HCT116 (cell line): Measurements from ENCODE around the gene LPIN1. TPM values are rescaled to one million over a fixed set of nuclear protein-coding genes. Genes with fewer than 3 reads are reported as not detected.
A peak's percentile ranks its signal among the peaks of the same experiment; 100 is the strongest.

Experiments
- ATAC-seq: fragments of 200-7000 bp; cut with Tn5 transposase; 2 replicates; pipeline ENCODE4 v1.9.1; 2020; ENCODE audit warnings: mild to moderate bottlenecking, moderate library complexity
- BruUV-seq: library from RNA; stranded (reverse); fragments of 400-500 nt; replicated peaks from 2 replicates; lab custom pipeline; 2021; lab: Mats Ljungman, UMichigan
- CTCF ChIA-PET: fragments of 300-600 bp; sonication (Branson Sonifier 250); formaldehyde crosslinking; loops from one replicate; lab custom pipeline; 2021; ENCODE audit warnings: antibody characterized with exemption; lab: Charles Lee
- POLR2A ChIA-PET: fragments of 300-600, 350-600 bp; sonication (Branson Sonifier 250); formaldehyde crosslinking; loops from one replicate; lab custom pipeline; 2021; ENCODE audit warnings: antibody characterized with exemption; lab: Charles Lee
- RAD21 ChIA-PET, 2 experiments: fragments of 300-600 bp; sonication (Branson Sonifier 250); formaldehyde crosslinking; loops; one replicate each; lab custom pipeline; 2023; ENCODE audit warnings: low total read pairs in 2 of 2; ENCODE audit not compliant: uncharacterized antibody in 2 of 2, unreplicated experiment in 2 of 2, low non-redundant PET in 1 of 2; lab: Charles Lee
- DNase-seq: peaks from one replicate; pipeline ENCODE4 v3.0.0-alpha.2; 2010; ENCODE audit warnings: low read depth, low spot score
- H2AFZ ChIP-seq: fragments of 200-600 bp; shearing (Covaris generic), sonication (generic); 2 replicates; pipeline ENCODE4 v1.6.1; 2017; ENCODE audit warnings: low read depth, mixed run types, mixed read lengths, antibody characterized with exemption, low read length; ENCODE audit not compliant: poor library complexity, severe bottlenecking
- H3K27ac ChIP-seq: 2 replicates; pipeline ENCODE4 v1.5.1; 2012; ENCODE audit warnings: low read depth, low read length
- H3K27me3 ChIP-seq: fragments of 200-600 bp; sonication (generic); 2 replicates; pipeline ENCODE4 v1.6.1; 2016; ENCODE audit warnings: mixed run types, low read length, mixed read lengths; ENCODE audit not compliant: insufficient read depth
- H3K36me3 ChIP-seq, 2 experiments: fragments of 200-500 bp in 1 of 2; fragments of 200-600 bp in 1 of 2; sonication (Bioruptor generic) in 1 of 2; sonication (generic) in 1 of 2; 2 replicates each; pipeline versions ENCODE4 v1.5.1 to v1.6.1; 2014 to 2016; ENCODE audit warnings: low read length in 2 of 2, inconsistent platforms in 1 of 2, mixed read lengths in 1 of 2, mixed run types in 1 of 2; ENCODE audit not compliant: insufficient read depth in 2 of 2, control insufficient read depth in 1 of 2
- H3K4me1 ChIP-seq, 2 experiments: fragments of 200-600 bp in 1 of 2; sonication (generic) in 1 of 2; 2 replicates each; pipeline versions ENCODE4 v1.5.1 to v1.6.1; 2012 to 2017; ENCODE audit warnings: low read length in 2 of 2, inconsistent platforms in 1 of 2, mild to moderate bottlenecking in 1 of 2, mixed read lengths in 1 of 2, mixed run types in 1 of 2, moderate library complexity in 1 of 2; ENCODE audit not compliant: insufficient read depth in 2 of 2, control insufficient read depth in 1 of 2
- H3K4me2 ChIP-seq: fragments of 200-600 bp; sonication (generic); 2 replicates; pipeline ENCODE4 v1.6.1; 2017; ENCODE audit warnings: mixed run types, low read length, mixed read lengths
- H3K4me3 ChIP-seq, 2 experiments: fragments of 200-600 bp in 1 of 2; sonication (generic) in 1 of 2; replicated peaks in 1 of 2; 2 replicates each; pipeline ENCODE4 v1.5.1; 2011 to 2016; ENCODE audit warnings: low read length in 2 of 2, control low read depth in 1 of 2, low read depth in 1 of 2, mild to moderate bottlenecking in 1 of 2, mixed read lengths in 1 of 2, mixed run types in 1 of 2
- H3K79me2 ChIP-seq: fragments of 200-600 bp; sonication (generic); 2 replicates; pipeline ENCODE4 v1.6.1; 2017; ENCODE audit warnings: mild to moderate bottlenecking, mixed run types, low read length, moderate library complexity, mixed read lengths; ENCODE audit not compliant: insufficient read depth
- H3K9ac ChIP-seq: fragments of 200-600 bp; sonication (generic); 2 replicates; pipeline ENCODE4 v1.6.1; 2016; ENCODE audit warnings: low read length, mixed read lengths
- H3K9me2 ChIP-seq: fragments of 200-600 bp; sonication (generic), shearing (Covaris generic); 2 replicates; pipeline ENCODE4 v1.6.1; 2017; ENCODE audit warnings: mixed run types, mild to moderate bottlenecking, moderate library complexity; ENCODE audit not compliant: insufficient read depth
- H3K9me3 ChIP-seq, 2 experiments: fragments of 200-500 bp in 1 of 2; fragments of 200-600 bp in 1 of 2; sonication (Bioruptor generic) in 1 of 2; sonication (generic) in 1 of 2; 2 replicates each; pipeline ENCODE4 v1.6.1; 2014 to 2017; ENCODE audit warnings: low read length in 2 of 2, mixed read lengths in 2 of 2, inconsistent platforms in 1 of 2, low read depth in 1 of 2, mild to moderate bottlenecking in 1 of 2, mixed run types in 1 of 2, moderate library complexity in 1 of 2; ENCODE audit not compliant: control insufficient read depth in 1 of 2, insufficient read depth in 1 of 2
- H4K20me1 ChIP-seq: fragments of 200-600 bp; sonication (generic), shearing (Covaris generic); 2 replicates; pipeline ENCODE4 v1.6.1; 2017; ENCODE audit warnings: mixed run types, mild to moderate bottlenecking, moderate library complexity; ENCODE audit not compliant: insufficient read depth
- ATF3 ChIP-seq: IDR thresholded peaks from 2 replicates; pipeline ENCODE4 v1.6.1; 2012
- CEBPB ChIP-seq: IDR thresholded peaks from 2 replicates; pipeline ENCODE4 v1.6.1; 2012; ENCODE audit warnings: low read depth
- CTCF ChIP-seq, 3 experiments: fragments of 200-600 bp in 1 of 3; sonication (generic) in 1 of 3; IDR thresholded peaks in 2 of 3; conservative IDR thresholded peaks in 1 of 3; 2 replicates each; pipeline ENCODE4 v1.5.1; 2012 to 2017; ENCODE audit warnings: low read depth in 2 of 3, low read length in 2 of 3, antibody characterized with exemption in 1 of 3, borderline replicate concordance in 1 of 3, control low read depth in 1 of 3, mild to moderate bottlenecking in 1 of 3, mixed read lengths in 1 of 3, mixed run types in 1 of 3, moderate library complexity in 1 of 3; ENCODE audit not compliant: insufficient read depth in 1 of 3
- ELF1 ChIP-seq: IDR thresholded peaks from 2 replicates; pipeline ENCODE4 v1.6.1; 2012; ENCODE audit warnings: low read depth, borderline replicate concordance
- EZH2phosphoT487 ChIP-seq: fragments of 200-600 bp; IDR thresholded peaks from 2 replicates; pipeline ENCODE4 v1.6.1; 2018; ENCODE audit warnings: antibody characterized with exemption, borderline replicate concordance
- FOSL1 ChIP-seq: IDR thresholded peaks from 2 replicates; pipeline ENCODE4 v1.6.1; 2012; ENCODE audit warnings: low read depth
- JUND ChIP-seq: IDR thresholded peaks from 2 replicates; pipeline ENCODE4 v1.6.1; 2012
- POLR2AphosphoS5 ChIP-seq: IDR thresholded peaks from 2 replicates; pipeline ENCODE4 v1.6.1; 2011; ENCODE audit warnings: mild to moderate bottlenecking, low read depth, low read length, moderate library complexity
- SP1 ChIP-seq: IDR thresholded peaks from 2 replicates; pipeline ENCODE4 v1.6.1; 2012; ENCODE audit warnings: low read depth
- intact Hi-C: fragments of 100-400 bp; cut with micrococcal nuclease; formaldehyde crosslinking; loops from 2 replicates; pipeline ENCODE4 v1.10.0; 2022
- total RNA-seq: library from RNA; stranded (reverse); gene quantifications from one replicate; pipeline ENCODE4 v1.2.1, GENCODE V29; 2021; ENCODE audit not compliant: unreplicated experiment
- TF ChIP-seq, protein P1 (sequence below): IDR thresholded peaks from 2 replicates; pipeline ENCODE4 v1.6.1; 2012; ENCODE audit warnings: low read depth

Gene LPIN1
- total RNA-seq, 1 experiment from 2014 or later = 16.7 TPM

DNA sequence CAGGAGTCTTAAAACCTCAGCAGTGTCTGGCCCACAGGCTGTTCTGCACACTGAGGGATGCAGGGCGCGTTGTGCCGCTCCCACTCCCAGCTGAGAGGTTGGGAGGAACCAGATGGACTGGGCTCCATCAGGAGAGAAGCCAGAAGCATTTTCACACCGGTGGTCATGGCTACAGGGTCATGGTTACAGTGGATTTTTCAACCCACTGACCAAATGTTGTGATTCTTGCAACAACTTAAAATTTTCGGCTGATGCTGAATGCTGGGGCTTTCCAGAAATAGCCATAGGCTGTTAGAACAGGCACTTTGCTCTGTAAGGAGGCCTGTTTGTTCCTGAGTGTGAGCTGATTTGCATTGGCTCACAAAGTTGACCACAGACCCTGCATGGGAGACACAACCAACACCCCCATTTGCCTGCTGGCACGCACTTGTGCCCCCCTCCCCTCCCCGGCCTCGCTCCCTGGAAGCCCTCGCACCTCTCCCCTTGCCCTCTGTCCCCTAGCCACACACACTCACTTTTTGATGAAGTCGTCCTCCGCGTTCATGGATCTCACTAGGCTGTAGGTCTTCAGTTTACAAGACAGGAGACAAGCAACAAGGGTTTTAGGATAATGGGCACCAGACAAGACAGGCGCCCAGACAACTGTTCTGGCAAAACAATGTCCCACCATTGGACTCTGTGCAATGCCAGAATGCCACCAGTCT, 3.4 kb downstream of the LPIN1 start:
- peaks cover 21% of the 10 kb centered on the region for H3K79me2 ChIP-seq
- H3K9ac ChIP-seq = no peak overlapping the region
- RAD21 ChIA-PET = no interaction called here
- H3K9me2 ChIP-seq = no peaks in the 10 kb centered on the region
- H3K4me3 ChIP-seq = no peak overlapping the region
- H4K20me1 ChIP-seq = no peaks in the 10 kb centered on the region
- no peak overlapping the region for H3K27ac ChIP-seq
- no peaks in the 10 kb centered on the region for H3K9me3 ChIP-seq
- H3K36me3 ChIP-seq = no peaks in the 10 kb centered on the region
- peaks cover 55 to 70% of the 10 kb centered on the region in 2 experiments for H3K4me1 ChIP-seq
- POLR2A ChIA-PET = interaction anchor here (1.5 kb wide), 1 partner anchor 10 kb away, joined by 3 read pairs; no protein-coding TSS in a partner anchor
- H2AFZ ChIP-seq = no peak overlapping the region
- TF ChIP-seq FOSL1 = no peak
- H3K27me3 ChIP-seq = no peaks in the 10 kb centered on the region
- intact Hi-C loops = no loop called here
- BruUV-seq = no TSS peak
- ATAC-seq (no peak), DNase-seq (no peak)
- no peak overlapping the region for H3K4me2 ChIP-seq
- CTCF ChIA-PET = no interaction called here

DNA sequence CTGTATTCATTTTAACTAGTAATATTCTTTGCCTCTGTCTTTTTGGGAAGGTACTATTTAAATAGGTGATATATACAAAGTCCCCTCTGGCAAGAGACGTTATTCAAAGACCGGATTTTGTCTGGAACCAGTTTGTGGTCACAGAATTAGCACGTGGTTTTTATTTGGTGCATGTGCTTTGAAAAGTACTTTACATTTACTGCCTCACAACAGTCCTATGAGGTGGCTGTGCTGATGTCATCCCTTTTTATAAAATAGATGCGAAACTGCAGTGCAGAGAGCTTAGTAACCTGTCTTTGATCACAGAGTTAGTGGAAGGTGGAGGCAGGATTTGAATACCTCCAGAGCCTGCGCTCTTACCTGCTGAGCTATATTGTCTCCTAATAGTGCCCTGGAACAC, 4.0 kb downstream of the LPIN1 start:
- Histone ChIP-seq H3K27ac (no peak overlapping the region), H3K27me3 (no peaks in the 10 kb centered on the region), H3K4me3 (no peak overlapping the region), H3K9me3 (no peaks in the 10 kb centered on the region), H3K9ac (no peak overlapping the region), H3K9me2 (no peaks in the 10 kb centered on the region), H3K4me2 (peak overlapping the region; percentile 41), H2AFZ (no peak overlapping the region), H3K4me1 (peaks cover 49 to 64% of the 10 kb centered on the region in 2 experiments), H3K79me2 (peaks cover 21% of the 10 kb centered on the region), H4K20me1 (no peaks in the 10 kb centered on the region), H3K36me3 (no peaks in the 10 kb centered on the region)
- intact Hi-C loops = no loop called here
- ChIA-PET CTCF (interaction anchor here (1.4 kb wide), 1 partner anchor 11 kb away, joined by 4 read pairs; no protein-coding TSS in a partner anchor), RAD21 (no interaction called here), POLR2A (interaction anchor here (1.5 kb wide), 1 partner anchor 10 kb away, joined by 3 read pairs; no protein-coding TSS in a partner anchor)
- no peak for ATAC-seq
- BruUV-seq = no TSS peak
- no peak for DNase-seq
- TF ChIP-seq SP1 = no peak
- TF ChIP-seq CTCF (IDR thresholded peaks at IDR 0.05 in 2 of 3, conservative IDR thresholded peaks at IDR 0.05 in 1 of 3; ENCODE audit: borderline replicate concordance in 1 of 3, insufficient read depth in 1 of 3, low read depth in 2 of 3, low read length in 2 of 3) = no peak
- TF ChIP-seq, protein P1, sequence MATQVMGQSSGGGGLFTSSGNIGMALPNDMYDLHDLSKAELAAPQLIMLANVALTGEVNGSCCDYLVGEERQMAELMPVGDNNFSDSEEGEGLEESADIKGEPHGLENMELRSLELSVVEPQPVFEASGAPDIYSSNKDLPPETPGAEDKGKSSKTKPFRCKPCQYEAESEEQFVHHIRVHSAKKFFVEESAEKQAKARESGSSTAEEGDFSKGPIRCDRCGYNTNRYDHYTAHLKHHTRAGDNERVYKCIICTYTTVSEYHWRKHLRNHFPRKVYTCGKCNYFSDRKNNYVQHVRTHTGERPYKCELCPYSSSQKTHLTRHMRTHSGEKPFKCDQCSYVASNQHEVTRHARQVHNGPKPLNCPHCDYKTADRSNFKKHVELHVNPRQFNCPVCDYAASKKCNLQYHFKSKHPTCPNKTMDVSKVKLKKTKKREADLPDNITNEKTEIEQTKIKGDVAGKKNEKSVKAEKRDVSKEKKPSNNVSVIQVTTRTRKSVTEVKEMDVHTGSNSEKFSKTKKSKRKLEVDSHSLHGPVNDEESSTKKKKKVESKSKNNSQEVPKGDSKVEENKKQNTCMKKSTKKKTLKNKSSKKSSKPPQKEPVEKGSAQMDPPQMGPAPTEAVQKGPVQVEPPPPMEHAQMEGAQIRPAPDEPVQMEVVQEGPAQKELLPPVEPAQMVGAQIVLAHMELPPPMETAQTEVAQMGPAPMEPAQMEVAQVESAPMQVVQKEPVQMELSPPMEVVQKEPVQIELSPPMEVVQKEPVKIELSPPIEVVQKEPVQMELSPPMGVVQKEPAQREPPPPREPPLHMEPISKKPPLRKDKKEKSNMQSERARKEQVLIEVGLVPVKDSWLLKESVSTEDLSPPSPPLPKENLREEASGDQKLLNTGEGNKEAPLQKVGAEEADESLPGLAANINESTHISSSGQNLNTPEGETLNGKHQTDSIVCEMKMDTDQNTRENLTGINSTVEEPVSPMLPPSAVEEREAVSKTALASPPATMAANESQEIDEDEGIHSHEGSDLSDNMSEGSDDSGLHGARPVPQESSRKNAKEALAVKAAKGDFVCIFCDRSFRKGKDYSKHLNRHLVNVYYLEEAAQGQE = no peak
- no peak for TF ChIP-seq FOSL1
- TF ChIP-seq EZH2phosphoT487 = no peak
- TF ChIP-seq ELF1 = no peak
- TF ChIP-seq POLR2AphosphoS5 = no peak
- TF ChIP-seq CEBPB = no peak
- TF ChIP-seq ATF3 = no peak
- TF ChIP-seq JUND = no peak
